GM18499 (cell line): ENCODE results near the gene ACVR1.

Source experiments
- ATAC-seq: cut with Tn5 transposase; IDR thresholded peaks from one replicate; pipeline ENCODE4 v1.9.1; 2021; ENCODE audit warnings: moderate number of reproducible peaks; ENCODE audit not compliant: insufficient read depth, unreplicated experiment

ACVR1 gene

DNA sequence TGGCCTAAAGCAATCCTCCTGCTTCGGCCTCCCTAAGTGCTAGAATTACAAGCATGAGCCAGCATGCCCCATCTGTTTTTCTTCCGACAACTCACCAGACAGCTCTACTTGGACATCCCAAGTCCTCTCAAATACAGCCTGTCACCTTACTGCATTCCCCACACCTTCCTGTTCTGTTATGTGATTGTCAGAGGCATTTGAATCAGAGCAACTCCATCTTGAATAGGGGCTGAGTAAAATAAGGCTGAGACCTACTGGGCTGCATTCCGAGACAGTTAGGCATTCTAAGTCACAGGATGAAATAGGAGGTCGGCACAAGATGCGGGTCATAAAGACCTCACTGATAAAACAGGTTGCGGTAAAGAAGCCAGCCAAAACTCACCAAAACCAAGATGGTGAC, 17.3 kb downstream of the ACVR1 start:
- ATAC-seq = no peak

DNA sequence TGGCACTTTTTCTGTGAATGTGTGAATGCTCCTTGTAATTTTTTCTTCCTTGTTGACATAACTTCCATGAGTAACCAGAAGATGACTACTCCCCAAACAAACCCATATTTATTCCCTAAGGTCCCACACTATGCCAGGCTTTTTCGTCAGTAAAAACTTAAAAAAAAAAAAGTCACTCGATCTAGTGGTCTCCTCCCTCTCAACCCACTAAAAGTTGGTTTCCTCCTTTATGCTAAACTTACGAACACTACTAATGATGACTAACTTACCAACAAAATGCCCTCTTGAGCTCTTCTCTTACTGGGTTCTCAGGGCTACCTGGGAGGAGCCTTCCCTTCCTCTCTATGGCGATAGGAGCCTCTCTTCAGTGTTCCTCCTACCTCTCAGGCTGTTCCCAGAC, 18.2 kb downstream of the ACVR1 start:
- ATAC-seq = no peak

GRCh38 chr2:157856187-157856515, 20.0 kb downstream of the ACVR1 start:
- ATAC-seq = no peak

DNA sequence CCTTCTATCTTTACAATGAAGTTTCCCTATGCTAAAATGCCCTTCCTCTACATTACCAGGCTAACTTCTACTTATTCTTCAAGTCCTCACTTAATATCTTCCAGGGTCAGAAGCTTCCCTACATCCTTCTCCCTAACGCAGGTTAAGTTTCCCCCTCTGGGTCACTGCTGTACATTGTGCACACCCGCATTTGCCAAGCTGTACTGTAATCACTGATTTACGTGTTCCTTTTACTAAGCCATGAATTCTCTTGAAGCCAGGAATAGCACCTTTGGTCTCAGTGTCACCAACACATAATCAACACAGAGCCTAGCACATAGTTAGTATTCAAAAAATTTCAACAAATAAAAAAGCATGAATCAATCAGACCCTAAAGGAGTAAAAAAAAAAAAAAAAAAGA, 22.3 kb downstream of the ACVR1 start:
- ATAC-seq = no peak

DNA sequence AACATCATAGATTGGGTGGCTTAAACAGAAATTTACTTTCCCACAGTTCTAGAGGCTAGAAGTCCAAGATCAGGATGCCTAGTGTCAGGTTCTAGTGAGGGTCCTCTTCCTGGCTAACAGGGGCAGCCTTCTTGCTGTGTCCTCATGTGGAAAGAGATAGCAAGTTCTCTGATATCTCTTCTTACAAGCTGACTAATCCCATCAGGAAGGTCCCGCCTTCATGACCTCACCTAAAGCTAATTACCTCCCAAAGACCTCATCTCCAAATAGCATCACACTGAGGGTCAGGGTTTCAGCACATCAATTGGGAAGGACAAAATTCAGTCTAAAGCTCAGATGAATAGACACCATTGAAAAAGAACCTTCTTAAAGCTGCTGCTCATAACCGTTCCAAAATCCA, 22.9 kb downstream of the ACVR1 start:
- ATAC-seq = no peak

DNA sequence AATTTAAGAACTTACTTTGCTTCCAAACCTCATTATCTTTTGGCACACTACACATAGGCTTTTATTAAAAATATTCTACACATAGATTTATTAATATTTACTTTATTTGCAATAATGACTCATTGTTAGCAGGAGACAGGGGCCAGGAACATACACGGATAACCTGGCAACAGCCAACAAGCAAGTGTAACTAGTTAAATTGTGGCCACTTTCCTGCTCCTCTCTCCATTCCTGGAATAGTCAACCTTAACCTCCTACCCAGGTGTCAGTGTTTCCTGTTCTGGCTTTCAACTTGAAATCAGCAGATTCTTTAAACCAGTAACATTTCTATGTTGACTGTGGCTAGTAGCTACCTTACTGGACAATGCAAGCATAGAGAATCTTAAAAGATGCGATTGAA, 26.5 kb downstream of the ACVR1 start:
- no peak for ATAC-seq

GRCh38 chr2:157848213-157848612, 27.9 kb downstream of the ACVR1 start:
- ATAC-seq = no peak

DNA sequence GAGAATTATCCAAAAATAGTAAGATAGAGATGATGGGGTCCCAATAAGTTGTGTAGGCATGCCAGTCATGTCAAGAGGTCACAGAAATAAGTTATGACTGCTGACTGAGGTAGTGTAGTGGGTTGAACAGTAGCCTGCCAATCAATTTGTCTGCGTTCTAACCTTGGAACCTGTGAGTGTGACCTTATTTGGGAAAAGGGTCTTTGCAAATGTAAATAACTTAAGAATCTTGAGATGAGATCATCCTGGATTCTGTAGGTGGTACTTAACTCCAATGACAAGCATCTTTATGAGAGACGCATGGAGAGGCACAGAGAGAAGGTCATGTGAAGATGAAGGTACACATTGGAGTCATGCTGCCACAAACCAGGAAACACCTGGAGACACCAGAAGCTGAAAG, 31.0 kb downstream of the ACVR1 start:
- ATAC-seq = no peak

- ATAC-seq = no peak
Measured at GRCh38 chr2:157843935-157844334, 32.2 kb downstream of the ACVR1 start.

GRCh38 chr2:157843081-157843480, 33.0 kb downstream of the ACVR1 start:
- ATAC-seq = no peak

DNA sequence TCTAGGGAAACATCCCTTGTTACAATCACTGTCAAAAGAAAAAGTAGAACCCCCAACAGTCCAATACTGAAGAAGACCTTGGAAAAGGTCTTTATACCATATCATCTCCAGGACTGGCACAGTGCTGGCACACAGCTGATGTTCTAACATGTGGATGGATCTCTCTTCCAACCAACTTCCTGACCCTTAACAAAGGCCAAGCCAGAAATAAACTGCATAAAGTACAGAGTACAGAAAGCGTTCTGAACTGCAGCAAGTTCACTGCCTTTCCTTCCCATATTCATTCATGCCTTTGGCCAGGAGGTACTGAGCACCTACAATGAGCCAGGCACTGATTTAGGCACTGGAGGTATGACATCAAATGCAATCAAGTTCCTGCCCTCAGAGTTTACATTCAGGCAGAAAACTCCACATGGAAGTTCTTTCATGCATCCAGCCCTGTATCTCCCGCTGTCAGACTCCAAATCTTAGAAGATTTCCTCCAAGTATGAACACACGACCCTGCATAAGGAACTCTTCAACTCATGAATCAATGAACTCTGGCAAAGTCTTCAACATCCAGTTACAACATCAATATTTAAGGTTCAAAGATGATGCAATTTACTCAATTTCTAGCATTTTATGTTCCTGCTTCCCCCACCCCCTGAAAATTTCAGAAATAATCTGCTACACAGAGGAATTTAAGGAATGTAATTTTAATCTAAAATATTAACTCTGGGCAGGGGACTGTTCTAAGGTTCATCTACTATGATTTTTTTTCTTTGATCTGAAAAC, 33.8 kb downstream of the ACVR1 start:
- no peak for ATAC-seq

GRCh38 chr2:157841485-157841884, 34.6 kb downstream of the ACVR1 start:
- ATAC-seq = no peak

DNA sequence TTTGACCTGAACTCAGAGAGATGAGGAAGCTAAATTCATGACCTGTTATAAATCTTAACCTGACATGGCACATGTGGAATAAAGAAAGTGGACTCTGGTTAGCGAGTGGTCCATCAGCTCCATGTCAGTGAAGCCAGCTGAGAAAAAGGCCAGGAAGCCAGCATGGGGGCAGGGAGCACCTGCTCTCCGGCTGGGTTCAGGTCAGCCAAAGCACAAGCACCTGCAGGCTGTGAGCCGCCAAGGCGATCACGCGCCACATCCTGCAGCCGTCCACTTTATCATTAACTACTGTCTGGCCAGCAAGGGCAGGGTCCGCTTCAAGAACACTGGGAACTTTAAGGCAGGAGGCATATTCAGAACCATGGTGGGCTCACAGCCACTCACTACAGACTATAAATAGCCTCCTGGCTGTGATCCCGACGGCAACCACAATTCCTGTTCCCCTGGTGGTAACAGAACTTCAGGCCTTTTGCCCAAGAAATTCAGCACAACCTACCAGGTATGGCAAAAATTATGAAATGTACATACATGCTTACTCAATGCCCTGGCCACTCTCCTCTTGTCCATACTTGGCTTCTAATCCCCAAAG, 35.5 kb downstream of the ACVR1 start:
- no peak for ATAC-seq

GRCh38 chr2:157839822-157840221, 36.3 kb downstream of the ACVR1 start:
- ATAC-seq = no peak

DNA sequence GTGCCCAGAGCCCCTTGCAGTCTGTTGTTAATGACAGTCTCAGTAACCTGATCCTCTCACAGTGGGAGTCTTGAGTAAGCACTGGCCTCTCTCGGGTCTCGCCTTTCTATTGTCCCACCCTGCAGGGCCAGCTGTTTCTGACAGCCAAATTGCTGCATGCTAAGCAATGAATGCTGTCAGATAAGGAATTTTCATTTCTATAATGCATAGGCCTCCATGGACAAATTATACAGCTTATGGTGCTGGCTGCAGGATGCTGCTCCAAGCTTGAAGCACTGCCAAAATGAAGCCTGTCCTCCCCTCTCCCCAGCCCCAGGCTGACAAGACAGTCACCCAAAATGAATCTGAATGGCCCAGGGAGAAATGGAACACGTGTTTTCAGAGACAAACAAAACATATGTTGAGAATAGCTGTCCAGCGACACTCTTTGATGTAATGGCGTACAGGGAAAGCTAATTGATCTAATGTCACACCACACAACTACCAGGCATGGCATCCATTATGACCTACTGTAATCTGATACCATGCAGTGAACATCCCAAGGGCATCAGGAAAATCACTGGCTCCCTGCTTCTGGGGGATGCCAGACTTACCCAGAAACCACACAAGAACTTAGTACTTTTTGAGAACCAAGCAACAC, 36.8 kb downstream of the ACVR1 start:
- no peak for ATAC-seq

DNA sequence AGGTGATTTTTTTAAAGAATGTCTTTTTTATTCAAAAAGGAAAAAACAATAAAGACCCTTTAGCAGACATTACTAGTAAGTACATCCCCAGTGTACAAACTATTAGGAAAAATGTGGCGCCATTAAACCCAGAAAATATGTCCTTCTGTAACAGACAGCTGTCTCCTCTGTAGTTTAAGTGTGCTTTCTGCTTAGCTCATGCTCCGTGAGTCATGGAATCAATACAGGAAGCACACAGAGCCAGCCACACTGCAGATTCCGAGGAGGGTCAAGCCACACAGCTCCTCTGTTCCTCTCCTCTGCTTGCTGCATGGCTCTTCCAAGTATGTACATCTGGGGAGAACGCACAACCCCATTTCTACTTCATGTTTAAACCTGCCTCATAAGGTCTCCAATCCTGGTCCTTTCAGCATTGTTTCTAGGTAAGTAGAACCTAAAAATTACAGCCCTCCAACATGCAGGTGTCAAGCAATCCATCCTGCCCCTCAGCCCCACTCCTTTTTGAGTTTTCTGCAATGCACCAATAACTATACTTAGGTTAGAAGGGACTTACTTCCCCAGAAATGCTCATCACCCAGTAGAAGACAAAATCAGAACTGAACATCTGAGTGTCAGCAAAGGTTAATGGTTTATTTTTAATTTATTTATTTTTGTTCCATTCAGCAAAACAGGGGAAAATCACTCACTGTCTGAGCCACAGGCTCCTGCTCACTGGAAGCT, 37.5 kb downstream of the ACVR1 start:
- no peak for ATAC-seq

GRCh38 chr2:157837851-157838441, 38.2 kb downstream of the ACVR1 start:
- ATAC-seq = no peak

DNA sequence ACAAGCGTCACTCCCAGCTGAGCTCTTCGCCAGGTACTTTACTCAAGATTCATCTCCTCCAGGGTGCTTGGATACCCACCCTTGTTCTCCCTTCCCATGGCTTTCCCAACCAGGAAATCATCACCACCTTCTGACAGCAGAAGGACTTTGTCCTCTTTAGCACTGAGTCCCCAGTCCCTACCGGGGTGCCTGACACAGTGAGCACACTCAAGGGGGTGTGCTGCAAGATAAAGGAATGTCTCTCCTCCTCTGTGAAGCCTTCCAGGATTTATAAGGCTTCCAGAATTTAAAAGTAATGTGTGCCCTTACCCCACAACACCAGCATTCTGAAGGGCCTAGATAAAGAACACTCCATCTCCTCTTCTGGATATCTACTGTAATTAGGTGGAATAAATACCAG, 39.6 kb downstream of the ACVR1 start:
- no peak for ATAC-seq

DNA sequence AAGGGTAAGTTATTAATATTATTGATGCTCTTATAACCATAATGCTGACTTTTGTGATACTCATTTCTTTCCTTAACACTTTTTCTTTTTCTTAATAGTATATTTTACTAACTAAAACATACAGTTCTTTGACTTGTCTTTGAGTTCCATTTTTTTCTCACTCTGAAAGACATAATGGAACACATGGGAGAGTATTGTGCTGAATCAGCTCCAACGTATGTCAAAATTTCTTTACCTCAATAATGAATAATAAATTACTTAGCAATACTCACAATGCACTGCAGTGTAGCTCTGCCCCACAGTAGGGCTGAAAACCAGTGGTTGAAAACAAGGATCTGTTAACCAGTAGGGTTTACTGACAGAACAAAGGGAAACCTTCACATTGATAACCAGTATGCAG, 40.7 kb downstream of the ACVR1 start:
- no peak for ATAC-seq

DNA sequence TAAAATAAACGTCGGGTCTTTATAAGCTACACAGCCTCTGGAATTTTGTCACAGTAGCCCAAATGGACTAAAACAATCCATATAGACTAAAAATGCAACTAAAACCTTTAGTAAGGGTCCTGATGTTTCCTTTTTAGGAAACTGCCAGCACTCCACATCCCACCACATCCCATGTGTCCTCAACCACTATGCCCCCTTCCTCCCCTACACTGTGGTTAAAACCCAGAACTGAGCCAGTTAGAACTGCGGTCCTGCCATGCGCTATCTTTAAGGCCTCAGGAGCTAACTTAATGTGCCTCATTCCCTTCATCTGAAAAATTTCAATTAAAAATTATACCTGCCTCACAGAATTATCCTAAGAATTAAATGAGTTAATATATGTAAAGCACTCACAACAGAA, 41.1 kb downstream of the ACVR1 start:
- ATAC-seq = no peak

GRCh38 chr2:157833721-157834120, 42.4 kb downstream of the ACVR1 start:
- ATAC-seq = no peak
